ENCODE results near the gene SUPT5H. TPM values are rescaled to one million over a fixed set of nuclear protein-coding genes. Genes with fewer than 3 reads are reported as not detected.

The SUPT5H gene
- total RNA-seq, 1 donor from 2014 or later, result 48.5 TPM

DNA sequence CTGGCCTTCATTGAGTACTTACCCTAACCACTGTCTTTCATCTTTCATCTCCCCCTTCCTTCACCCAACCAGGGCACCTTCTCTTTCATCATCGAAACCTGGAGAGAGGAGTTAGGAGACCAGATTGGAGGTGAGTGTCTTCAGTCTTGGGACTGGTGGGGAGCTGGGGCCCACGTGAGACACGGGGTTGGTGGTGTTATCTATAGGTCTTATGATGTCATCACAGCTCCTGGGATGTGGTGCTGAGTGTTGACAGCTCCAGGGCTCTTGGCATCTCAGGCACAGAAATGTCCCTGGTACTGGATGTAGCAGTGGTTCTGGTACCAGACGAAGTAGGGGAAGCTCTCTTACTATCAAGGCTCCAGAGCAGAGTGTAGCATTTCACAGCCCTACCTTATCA is 55.2 kb downstream of the SUPT5H start:
- no peak overlapping the region for H3K27ac Mint-ChIP-seq
- no peaks in the 10 kb centered on the region for H3K36me3 Mint-ChIP-seq
- H3K4me3 ChIP-seq, result no peak overlapping the region
- H3K27me3 Mint-ChIP-seq (ENCODE audit: insufficient read depth, low read depth), result peaks cover 45% of the 10 kb centered on the region
- no peaks in the 10 kb centered on the region for H4K20me1 ChIP-seq (ENCODE audit: low read depth)
- H3K9me3 ChIP-seq (ENCODE audit: low read depth), result no peaks in the 10 kb centered on the region
- H3F3A ChIP-seq (ENCODE audit: low read depth), result peaks cover 21% of the 10 kb centered on the region
- no peak for DNase-seq (ENCODE audit: low spot score)
- peak overlapping the region; percentile 55 for H3K4me3 Mint-ChIP-seq
- H3K79me2 ChIP-seq (ENCODE audit: low read depth), result no peaks in the 10 kb centered on the region
- H3K4me2 ChIP-seq, result no peak overlapping the region
- H3K27me3 ChIP-seq, result peaks cover 92% of the 10 kb centered on the region
- TF ChIP-seq EZH2phosphoT487 (IDR thresholded peaks at IDR 0.05), result no peak
- no peak for TF ChIP-seq EZH2 (IDR thresholded peaks at IDR 0.05)
- no peak for TF ChIP-seq CTCF (IDR thresholded peaks at IDR 0.05)
- H3K36me3 ChIP-seq, result no peaks in the 10 kb centered on the region
- no peak overlapping the region for H2AFZ ChIP-seq (replicated peaks)
- H3K4me1 ChIP-seq, result peaks cover 17% of the 10 kb centered on the region
- no peak overlapping the region for H3K27ac ChIP-seq
- peaks cover 27% of the 10 kb centered on the region for H3K4me1 Mint-ChIP-seq
- no peak overlapping the region for H3K9ac ChIP-seq
- peaks cover 7% of the 10 kb centered on the region for H3K9me3 Mint-ChIP-seq

- Histone ChIP-seq H3K79me2 (ENCODE audit: low read depth) (no peaks in the 10 kb centered on the region), H3K27ac (no peak overlapping the region), H3K4me3 (no peak overlapping the region), H3F3A (ENCODE audit: low read depth) (peaks cover 24% of the 10 kb centered on the region), H3K9me3 (ENCODE audit: low read depth) (no peaks in the 10 kb centered on the region), H3K36me3 (no peaks in the 10 kb centered on the region), H3K9ac (no peak overlapping the region), H2AFZ (replicated peaks) (no peak overlapping the region), H3K4me2 (no peak overlapping the region), H3K27me3 (peaks cover 100% of the 10 kb centered on the region), H4K20me1 (ENCODE audit: low read depth) (no peaks in the 10 kb centered on the region), H3K4me1 (peaks cover 17% of the 10 kb centered on the region)
- Mint-ChIP-seq H3K9me3 (peaks cover 10% of the 10 kb centered on the region), H3K27ac (no peak overlapping the region), H3K4me3 (no peak overlapping the region), H3K4me1 (peaks cover 27% of the 10 kb centered on the region), H3K27me3 (ENCODE audit: insufficient read depth, low read depth) (peaks cover 52% of the 10 kb centered on the region), H3K36me3 (no peaks in the 10 kb centered on the region)
- no peak for TF ChIP-seq CTCF (IDR thresholded peaks at IDR 0.05)
- TF ChIP-seq EZH2 (IDR thresholded peaks at IDR 0.05), result no peak
- no peak for TF ChIP-seq EZH2phosphoT487 (IDR thresholded peaks at IDR 0.05)
- no peak for DNase-seq (ENCODE audit: low spot score)
These were observed 56.0 kb downstream of the SUPT5H start for GRCh38 chr19:39501340-39501739.

GRCh38 chr19:39502640-39503417 is 57.4 kb downstream of the SUPT5H start:
- Histone ChIP-seq H3K4me2 (no peak overlapping the region), H3K4me1 (peaks cover 14% of the 10 kb centered on the region), H2AFZ (replicated peaks) (peak overlapping the region; percentile 51), H3F3A (ENCODE audit: low read depth) (peaks cover 28% of the 10 kb centered on the region), H3K27ac (no peak overlapping the region), H3K4me3 (no peak overlapping the region), H3K36me3 (no peaks in the 10 kb centered on the region), H4K20me1 (ENCODE audit: low read depth) (no peaks in the 10 kb centered on the region), H3K9me3 (ENCODE audit: low read depth) (no peaks in the 10 kb centered on the region), H3K79me2 (ENCODE audit: low read depth) (no peaks in the 10 kb centered on the region), H3K9ac (no peak overlapping the region), H3K27me3 (peaks cover 100% of the 10 kb centered on the region)
- TF ChIP-seq CTCF (IDR thresholded peaks at IDR 0.05) (peak; percentile 82), EZH2phosphoT487 (IDR thresholded peaks at IDR 0.05) (no peak)
- Mint-ChIP-seq H3K4me3 (peak overlapping the region; percentile 64), H3K27ac (no peak overlapping the region), H3K27me3 (ENCODE audit: insufficient read depth, low read depth) (peaks cover 61% of the 10 kb centered on the region), H3K4me1 (peaks cover 34% of the 10 kb centered on the region), H3K36me3 (no peaks in the 10 kb centered on the region), H3K9me3 (peaks cover 13% of the 10 kb centered on the region)
- DNase-seq (ENCODE audit: low spot score), result peak; percentile 95

All from neural progenitor cell (in vitro differentiated cells).